Spleen (tissue), 7 donors: ENCODE results near the gene CCDC7.

Source experiments
- CTCF ChIP-seq, 11 experiments: fragments of 200-600 bp in 7 of 11; fragments of 450-650 bp in 4 of 11; sonication (generic) in 4 of 11; IDR thresholded peaks in 8 of 11; conservative IDR thresholded peaks in 3 of 11; 1 replicate in 7 of 11; 2 replicates in 4 of 11; pipeline versions ENCODE4 v1.4.0 to v1.8.0; 2016 to 2021; ENCODE audit warnings: antibody characterized with exemption in 11 of 11, inconsistent platforms in 4 of 11, mild to moderate bottlenecking in 1 of 11
- POLR2A ChIP-seq, 3 donors: fragments of 450-650 bp; IDR thresholded peaks; one replicate each; pipeline ENCODE4 v1.5.1; 2017; ENCODE audit warnings: antibody characterized with exemption in 3 of 3, mild to moderate bottlenecking in 1 of 3
- POLR2AphosphoS5 ChIP-seq, 3 donors: sonication (generic); formaldehyde crosslinking; IDR thresholded peaks; one replicate each; pipeline ENCODE4 v1.5.1; 2017; ENCODE audit warnings: antibody characterized with exemption in 3 of 3
- donor health status: DM: no; HTN: no; CAD: no; lungs with moderate emphysema.
- donor health status: DM: no; HTN: no; CAD: no.
- donor health status: DM: no; HTN: no; CAD: no.

GRCh38 chr10:32454148-32454547, 8.2 kb downstream of the CCDC7 start:
- TF ChIP-seq POLR2AphosphoS5 (IDR thresholded peaks at IDR 0.05) = no peak
- no peak for TF ChIP-seq CTCF (IDR thresholded peaks at IDR 0.05 in 8 of 11, conservative IDR thresholded peaks at IDR 0.05 in 3 of 11)
- TF ChIP-seq POLR2A (IDR thresholded peaks at IDR 0.05) = no peak
